Common myeloid progenitor, CD34-positive (primary cell): Measurements from ENCODE around the gene EPHA6.

ENCODE experiments used
- CTCF ChIA-PET: fragments of 350-600 bp; sonication (Branson Sonifier 250); formaldehyde crosslinking; loops from one replicate; lab custom pipeline; 2021; ENCODE audit warnings: antibody characterized with exemption; lab: Charles Lee
- POLR2A ChIA-PET: fragments of 350-600 bp; sonication (Branson Sonifier 250); formaldehyde crosslinking; loops from one replicate; lab custom pipeline; 2021; ENCODE audit warnings: antibody characterized with exemption; lab: Charles Lee
- DNase-seq, 3 donors: peaks; one replicate each; pipeline versions ENCODE4 v3.0.0 to v3.0.0-alpha.2; 2013
- H3K27ac ChIP-seq, 2 experiments: 1 replicate in 1 of 2; 2 replicates in 1 of 2; pipeline ENCODE4 v1.7.0; 2013; ENCODE audit warnings: inconsistent platforms in 2 of 2, low read length in 2 of 2, mild to moderate bottlenecking in 2 of 2, low read depth in 1 of 2, moderate library complexity in 1 of 2; ENCODE audit not compliant: severe bottlenecking in 2 of 2, insufficient read depth in 1 of 2, poor library complexity in 1 of 2
- H3K27me3 ChIP-seq, 5 experiments: replicated peaks in 2 of 5; 1 replicate in 3 of 5; 2 replicates in 2 of 5; pipeline versions ENCODE4 v1.6.1 to v1.7.0; 2013; ENCODE audit warnings: low read length in 4 of 5, mild to moderate bottlenecking in 2 of 5, moderate library complexity in 2 of 5, inconsistent platforms in 1 of 5; ENCODE audit not compliant: insufficient read depth in 5 of 5, control insufficient read depth in 4 of 5
- H3K36me3 ChIP-seq, 4 experiments: 1 replicate in 2 of 4; 2 replicates in 2 of 4; pipeline versions ENCODE4 v1.6.1 to v1.7.0; 2013; ENCODE audit warnings: low read length in 3 of 4, control low read depth in 1 of 4, mild to moderate bottlenecking in 1 of 4; ENCODE audit not compliant: control insufficient read depth in 4 of 4, insufficient read depth in 4 of 4
- H3K4me1 ChIP-seq, 4 experiments: 1 replicate in 3 of 4; 2 replicates in 1 of 4; pipeline versions ENCODE4 v1.6.1 to v1.7.1; 2013; ENCODE audit warnings: low read length in 3 of 4, mild to moderate bottlenecking in 3 of 4, control low read depth in 1 of 4, inconsistent platforms in 1 of 4, moderate library complexity in 1 of 4; ENCODE audit not compliant: control insufficient read depth in 4 of 4, insufficient read depth in 4 of 4; ENCODE audit errors: control extremely low read depth in 1 of 4
- H3K4me3 ChIP-seq, 7 experiments: 1 replicate in 4 of 7; 2 replicates in 3 of 7; pipeline versions ENCODE4 v1.5.1 to v1.7.0; 2013; ENCODE audit warnings: mild to moderate bottlenecking in 7 of 7, low read length in 6 of 7, moderate library complexity in 6 of 7, inconsistent platforms in 2 of 7, low read depth in 2 of 7, control low read depth in 1 of 7; ENCODE audit not compliant: insufficient read depth in 4 of 7, control insufficient read depth in 1 of 7; ENCODE audit errors: extremely low read depth in 1 of 7
- H3K9me3 ChIP-seq, 5 experiments: 1 replicate in 4 of 5; 2 replicates in 1 of 5; pipeline versions ENCODE4 v1.6.1 to v1.7.1; 2013; ENCODE audit warnings: low read length in 4 of 5, mild to moderate bottlenecking in 2 of 5, inconsistent platforms in 1 of 5, low read depth in 1 of 5, moderate library complexity in 1 of 5; ENCODE audit not compliant: control insufficient read depth in 4 of 5, insufficient read depth in 2 of 5; ENCODE audit errors: control extremely low read depth in 1 of 5
- WGBS: methylation state at CpG from one replicate; pipeline ENCODE4 v1.1.5; 2013; ENCODE audit not compliant: insufficient coverage; 5-methylcytosine and 5-hydroxymethylcytosine counted together

EPHA6 gene

DNA sequence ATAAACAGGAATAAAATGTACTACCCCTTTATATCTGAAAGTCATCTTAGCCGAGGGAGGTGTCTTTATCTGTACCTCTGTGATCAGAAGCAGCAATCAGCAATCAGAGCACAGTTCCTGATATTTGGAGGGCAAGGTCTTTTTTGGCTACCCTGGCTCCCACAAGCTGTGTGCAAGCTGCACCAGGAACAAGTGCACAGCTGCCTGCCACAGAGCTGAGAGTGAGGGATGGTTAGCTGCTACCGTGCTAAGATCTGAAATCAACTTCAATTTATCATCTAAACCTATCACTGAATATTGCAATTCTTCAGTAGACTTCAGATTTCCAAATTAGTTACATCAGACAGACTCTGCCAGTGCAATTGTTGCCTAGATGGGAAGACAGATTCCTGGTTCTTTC, 545.6 kb downstream of the EPHA6 start:
- no peak for DNase-seq
- no peaks in the 10 kb centered on the region for H3K36me3 ChIP-seq
- WGBS = 100% methylated on average over 1 of the region's 2 CpGs
- H3K9me3 ChIP-seq = no peaks in the 10 kb centered on the region
- ChIA-PET POLR2A (no interaction called here), CTCF (no interaction called here)
- H3K27me3 ChIP-seq = no peaks in the 10 kb centered on the region
- H3K4me1 ChIP-seq = no peaks in the 10 kb centered on the region
- H3K27ac ChIP-seq = no peak overlapping the region
- no peak overlapping the region for H3K4me3 ChIP-seq

DNA sequence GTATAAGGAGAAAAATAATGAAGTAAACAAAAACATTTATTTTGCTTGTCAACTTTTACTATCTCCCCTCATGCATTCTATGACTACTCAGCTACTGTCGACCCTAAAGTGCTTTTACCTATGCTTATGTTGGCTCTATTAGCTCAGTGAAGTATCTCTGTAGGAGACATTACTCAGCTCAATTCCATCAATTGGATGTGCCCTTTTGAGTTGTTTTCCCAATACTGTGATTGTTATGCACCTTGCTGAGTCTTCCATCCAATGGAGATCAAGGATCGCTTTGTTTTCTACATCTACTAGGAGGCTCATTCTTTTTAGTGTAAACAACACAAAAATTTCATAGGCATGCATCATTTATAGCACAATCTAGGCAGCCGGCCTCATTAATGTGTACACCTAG, 546.4 kb downstream of the EPHA6 start:
- no CpG with 5 or more reads among the region's 3 CpGs for WGBS
- H3K36me3 ChIP-seq = no peaks in the 10 kb centered on the region
- no peak for DNase-seq
- no peaks in the 10 kb centered on the region for H3K4me1 ChIP-seq
- POLR2A ChIA-PET = interaction anchor here (0.7 kb wide), 1 partner anchor 358 kb away, joined by 3 read pairs; no protein-coding TSS in a partner anchor
- H3K4me3 ChIP-seq = no peak overlapping the region
- H3K27me3 ChIP-seq = no peaks in the 10 kb centered on the region
- CTCF ChIA-PET = no interaction called here
- no peaks in the 10 kb centered on the region for H3K9me3 ChIP-seq
- H3K27ac ChIP-seq = no peak overlapping the region

DNA sequence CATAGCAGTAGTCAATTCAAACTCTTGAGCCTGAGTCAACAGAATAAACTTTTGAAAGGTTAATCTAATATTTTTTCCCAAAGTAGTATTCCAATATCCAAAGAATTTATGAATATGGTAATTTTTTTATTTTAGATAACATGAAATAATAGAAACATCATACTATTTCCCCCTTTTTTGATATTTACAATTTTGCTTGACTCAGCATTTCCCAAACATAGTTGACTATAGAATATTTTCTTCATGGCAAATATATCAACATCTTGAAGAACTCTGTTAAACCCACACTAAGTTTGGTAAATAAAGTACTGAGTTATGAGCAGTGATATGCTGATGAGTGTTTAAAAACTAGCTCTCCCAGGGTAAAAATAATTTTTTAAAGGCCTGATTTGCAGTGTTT, 570.2 kb downstream of the EPHA6 start:
- CTCF ChIA-PET = no interaction called here
- no peak for DNase-seq

DNA sequence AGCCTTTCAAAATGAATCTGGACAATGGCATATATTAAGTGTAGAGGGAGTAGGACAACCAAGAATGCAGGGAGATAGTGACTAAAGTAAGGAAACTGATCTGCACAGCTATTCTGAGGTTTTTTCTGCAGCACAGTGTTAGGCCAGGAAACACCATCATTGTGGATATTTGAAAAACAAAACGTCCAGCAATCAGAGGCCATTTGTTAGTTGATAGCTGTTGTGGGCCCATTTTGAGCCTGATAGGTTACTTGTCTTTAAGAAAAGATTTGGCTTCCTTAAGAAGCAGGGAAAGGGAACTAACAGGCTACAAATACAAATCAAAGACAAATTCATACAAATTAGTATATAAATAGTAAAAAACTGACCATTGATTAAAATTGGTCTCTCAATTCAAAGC, 574.4 kb downstream of the EPHA6 start:
- Histone ChIP-seq H3K9me3 (peaks cover 0 to 2% (median 0%) of the 10 kb centered on the region in 5 experiments), H3K27me3 (no peaks in the 10 kb centered on the region), H3K36me3 (no peaks in the 10 kb centered on the region), H3K4me1 (no peaks in the 10 kb centered on the region), H3K27ac (no peak overlapping the region), H3K4me3 (no peak overlapping the region)
- no CpG with 5 or more reads among the region's 1 CpG for WGBS
- POLR2A ChIA-PET = no interaction called here
- CTCF ChIA-PET = no interaction called here
- no peak for DNase-seq

More for the DNA sequence above, 570.2 kb downstream of the EPHA6 start:
- no peaks in the 10 kb centered on the region for H3K4me1 ChIP-seq
- H3K9me3 ChIP-seq = peaks cover 0 to 2% (median 0%) of the 10 kb centered on the region in 5 experiments
- POLR2A ChIA-PET = no interaction called here
- no peaks in the 10 kb centered on the region for H3K27me3 ChIP-seq
- no peak overlapping the region for H3K4me3 ChIP-seq
- no peaks in the 10 kb centered on the region for H3K36me3 ChIP-seq
- no peak overlapping the region for H3K27ac ChIP-seq

DNA sequence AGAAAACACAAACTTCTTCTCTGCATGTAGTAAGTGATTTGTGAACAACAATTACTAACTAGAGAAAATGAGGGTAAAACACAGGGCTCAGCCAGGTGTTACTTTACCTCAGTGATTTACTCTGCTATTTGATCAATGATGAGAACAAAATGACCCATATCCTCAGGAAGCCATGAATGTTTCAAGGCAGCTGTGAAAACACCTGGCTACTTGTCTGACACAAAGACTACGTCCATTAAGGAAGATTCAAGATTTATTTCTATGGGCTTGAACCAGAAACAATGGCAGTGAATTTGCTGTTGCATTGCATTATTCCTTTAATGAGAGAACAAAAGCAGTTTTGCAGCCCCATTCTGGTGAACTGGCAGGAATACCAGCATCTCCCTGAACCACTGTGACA, 575.5 kb downstream of the EPHA6 start:
- no peaks in the 10 kb centered on the region for H3K4me1 ChIP-seq
- no peaks in the 10 kb centered on the region for H3K27me3 ChIP-seq
- 86% methylated on average over 1 of the region's 1 CpG for WGBS
- H3K9me3 ChIP-seq = peaks cover 0 to 2% (median 0%) of the 10 kb centered on the region in 5 experiments
- CTCF ChIA-PET = no interaction called here
- H3K4me3 ChIP-seq = no peak overlapping the region
- DNase-seq = no peak
- no peaks in the 10 kb centered on the region for H3K36me3 ChIP-seq
- POLR2A ChIA-PET = no interaction called here
- H3K27ac ChIP-seq = no peak overlapping the region

DNA sequence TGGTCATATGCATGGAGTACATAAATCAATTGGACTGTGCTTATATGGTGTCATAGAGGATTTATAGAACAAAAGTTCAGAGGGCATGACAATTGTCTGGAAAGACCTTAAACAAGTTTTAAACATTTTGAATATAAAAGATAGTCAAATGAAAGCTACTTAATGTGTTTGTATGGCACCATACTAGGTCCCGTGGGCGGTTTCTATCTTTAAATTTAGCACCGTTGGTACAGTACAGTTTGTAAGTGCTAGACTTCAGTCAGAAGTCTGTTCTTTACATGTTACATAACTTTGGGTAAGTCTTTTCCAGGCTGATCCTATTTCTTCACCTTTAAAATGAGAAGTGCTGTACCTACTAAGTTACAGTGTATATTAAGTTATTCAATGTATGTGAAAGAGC, 576.8 kb downstream of the EPHA6 start:
- Histone ChIP-seq H3K9me3 (peaks cover 0 to 2% (median 0%) of the 10 kb centered on the region in 5 experiments), H3K27ac (no peak overlapping the region), H3K4me1 (no peaks in the 10 kb centered on the region), H3K4me3 (no peak overlapping the region), H3K27me3 (no peaks in the 10 kb centered on the region), H3K36me3 (no peaks in the 10 kb centered on the region)
- WGBS = no CpG with 5 or more reads among the region's 3 CpGs
- DNase-seq = no peak
- ChIA-PET CTCF (no interaction called here), POLR2A (no interaction called here)

DNA sequence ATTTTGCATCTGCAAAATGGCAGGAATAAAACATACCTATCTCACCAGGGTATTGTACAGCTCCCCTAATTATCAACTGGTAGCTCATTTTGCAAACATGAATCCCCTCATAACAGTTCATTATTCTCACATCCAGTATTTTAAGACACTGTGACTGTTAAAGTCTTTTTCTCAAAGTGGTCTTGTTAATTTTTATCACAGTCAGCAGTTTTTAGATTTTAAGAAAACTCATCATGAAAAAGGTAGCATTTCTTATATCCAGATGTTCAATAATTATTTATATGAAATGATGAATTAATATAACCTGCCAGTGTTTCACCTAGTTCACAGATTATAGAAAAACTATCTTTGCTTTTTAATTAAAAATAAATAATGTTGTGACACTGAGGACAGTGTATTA, 595.2 kb downstream of the EPHA6 start:
- H3K27ac ChIP-seq = no peak overlapping the region
- no peak overlapping the region for H3K4me3 ChIP-seq
- POLR2A ChIA-PET = no interaction called here
- H3K36me3 ChIP-seq = no peaks in the 10 kb centered on the region
- H3K4me1 ChIP-seq = no peaks in the 10 kb centered on the region
- H3K9me3 ChIP-seq = no peaks in the 10 kb centered on the region
- no peak for DNase-seq
- no peaks in the 10 kb centered on the region for H3K27me3 ChIP-seq
- CTCF ChIA-PET = no interaction called here
